Gastroesophageal sphincter (tissue), 3 donors: ENCODE measurements around the gene DCC.

ENCODE experiments used
- CTCF ChIP-seq, 4 experiments: fragments of 200-600 bp in 2 of 4; fragments of 450-650 bp in 2 of 4; sonication (generic) in 1 of 4; IDR thresholded peaks; one replicate each; pipeline ENCODE4 v1.5.1; 2017 to 2019; ENCODE audit warnings: antibody characterized with exemption in 4 of 4, mild to moderate bottlenecking in 2 of 4, moderate library complexity in 2 of 4
- EP300 ChIP-seq: sonication (generic); formaldehyde crosslinking; IDR thresholded peaks from one replicate; pipeline ENCODE4 v1.6.1; 2017; ENCODE audit warnings: antibody characterized with exemption, mild to moderate bottlenecking
- POLR2A ChIP-seq, 2 donors: fragments of 450-650 bp; IDR thresholded peaks; one replicate each; pipeline ENCODE4 v1.6.1; 2017; ENCODE audit warnings: antibody characterized with exemption in 2 of 2, mild to moderate bottlenecking in 2 of 2, moderate library complexity in 1 of 2
- POLR2AphosphoS5 ChIP-seq: sonication (generic); formaldehyde crosslinking; IDR thresholded peaks from one replicate; pipeline ENCODE4 v1.6.1; 2017; ENCODE audit warnings: antibody characterized with exemption

- TF ChIP-seq CTCF (IDR thresholded peaks at IDR 0.05), result no peak
- TF ChIP-seq POLR2AphosphoS5, result no peak
- no peak for TF ChIP-seq POLR2A (IDR thresholded peaks at IDR 0.05)
- TF ChIP-seq EP300, result no peak
Observed at GRCh38 chr18:53148123-53148522, 808.1 kb downstream of the DCC start.
